Islet precursor cell (in vitro differentiated cells): ENCODE results near the gene NALCN.

Experiments
- DNase-seq: peaks from one replicate; pipeline ENCODE4 v3.0.0-alpha.2; 2018

Gene NALCN

GRCh38 chr13:101416181-101417042 is at the start of gene NALCN:
NALCN (minus strand) TSS chr13:101416508; CDS start chr13:101399126, 17,382 bp downstream.
- peak; percentile 67 for DNase-seq

- no peak for DNase-seq
Measured at GRCh38 chr13:101465877-101466276, 49.6 kb upstream of the NALCN start.

- no peak for DNase-seq
Measured at GRCh38 chr13:101457176-101457575, 40.9 kb upstream of the NALCN start.

GRCh38 chr13:101455863-101456262 is 39.6 kb upstream of the NALCN start:
- DNase-seq: peak; percentile 71

- peak; percentile 76 for DNase-seq
Measured at GRCh38 chr13:101454767-101455166, 38.5 kb upstream of the NALCN start.

- DNase-seq: peak; percentile 51
Measured at GRCh38 chr13:101453784-101454201, 37.5 kb upstream of the NALCN start.

GRCh38 chr13:101452519-101453485 is 36.5 kb upstream of the NALCN start, which contains the start of gene ITGBL1:
ITGBL1 (plus strand) TSS chr13:101452675; CDS start chr13:101452834, 159 bp downstream.
- peak; percentile 51 for DNase-seq

GRCh38 chr13:101451641-101452040 is 35.3 kb upstream of the NALCN start:
- no peak for DNase-seq

GRCh38 chr13:101450749-101451130 is 34.4 kb upstream of the NALCN start:
- no peak for DNase-seq

- DNase-seq: no peak
Measured at GRCh38 chr13:101449790-101450748, 33.8 kb upstream of the NALCN start.

- peak; percentile 75 for DNase-seq
Measured at GRCh38 chr13:101447852-101448251, 31.5 kb upstream of the NALCN start.

- no peak for DNase-seq
Measured at GRCh38 chr13:101434486-101434885, 18.2 kb upstream of the NALCN start.

- no peak for DNase-seq
Measured at GRCh38 chr13:101433895-101434294, 17.6 kb upstream of the NALCN start.

GRCh38 chr13:101429733-101430132 is 13.4 kb upstream of the NALCN start:
- peak; percentile 62 for DNase-seq

- no peak for DNase-seq
Measured at GRCh38 chr13:101425623-101426022, 9.3 kb upstream of the NALCN start.

- no peak for DNase-seq
Measured at GRCh38 chr13:101425156-101425471, 8.8 kb upstream of the NALCN start.

GRCh38 chr13:101424381-101425155 is 8.3 kb upstream of the NALCN start:
- DNase-seq: peak; percentile 71

GRCh38 chr13:101423872-101424271 is 7.6 kb upstream of the NALCN start:
- peak; percentile 52 for DNase-seq

- DNase-seq: no peak
Measured at GRCh38 chr13:101417501-101417900, 1.2 kb upstream of the NALCN start.

GRCh38 chr13:101417043-101417406 is 717 bp upstream of the NALCN start:
- DNase-seq: peak; percentile 60

GRCh38 chr13:101415358-101416174 is 742 bp downstream of the NALCN start:
- no peak for DNase-seq
